CD4-positive, alpha-beta memory T cell (primary cell): ENCODE data around the gene SESTD1. TPM values are rescaled to one million over a fixed set of nuclear protein-coding genes. Genes with fewer than 3 reads are reported as not detected.

Source experiments
- CTCF ChIA-PET: fragments of 350-600 bp; sonication (Branson Sonifier 250); formaldehyde crosslinking; loops from one replicate; lab custom pipeline; 2021; ENCODE audit warnings: inconsistent platforms; ENCODE audit not compliant: partially characterized antibody; lab: Charles Lee
- POLR2A ChIA-PET: fragments of 350-600 bp; sonication (Branson Sonifier 250); formaldehyde crosslinking; loops from one replicate; lab custom pipeline; 2021; ENCODE audit not compliant: partially characterized antibody; lab: Charles Lee
- DNase-seq, 5 donors: peaks; one replicate each; pipeline versions ENCODE4 v3.0.0 to v3.0.0-alpha.2; 2020 to 2022; ENCODE audit warnings: mixed read lengths in 1 of 5
- H3K27ac ChIP-seq: one replicate; pipeline ENCODE4 v1.7.0; 2013; ENCODE audit warnings: low read depth, low read length
- H3K27me3 ChIP-seq: 2 replicates; pipeline ENCODE4 v1.7.0; 2013; ENCODE audit warnings: mild to moderate bottlenecking, low read length, moderate library complexity; ENCODE audit not compliant: insufficient read depth
- H3K36me3 ChIP-seq: 2 replicates; pipeline ENCODE4 v1.7.0; 2013; ENCODE audit warnings: mild to moderate bottlenecking, low read length, moderate library complexity; ENCODE audit not compliant: insufficient read depth
- H3K4me1 ChIP-seq: 2 replicates; pipeline ENCODE4 v1.7.0; 2013; ENCODE audit warnings: mild to moderate bottlenecking, low read length, moderate library complexity; ENCODE audit not compliant: insufficient read depth
- H3K4me3 ChIP-seq, 2 donors: one replicate each; pipeline ENCODE4 v1.7.0; 2013; ENCODE audit warnings: low read length in 2 of 2, mild to moderate bottlenecking in 1 of 2
- H3K9me3 ChIP-seq, 2 donors: one replicate each; pipeline ENCODE4 v1.7.0; 2013; ENCODE audit warnings: low read length in 2 of 2, control low read depth in 1 of 2; ENCODE audit not compliant: control insufficient read depth in 1 of 2
- H3K27ac Mint-ChIP-seq, 7 donors: one replicate each; pipeline ENCODE4 v1.8.0; 2020 to 2021; ENCODE audit warnings: mixed read lengths in 7 of 7, mild to moderate bottlenecking in 6 of 7, inconsistent platforms in 3 of 7, moderate library complexity in 3 of 7
- H3K27me3 Mint-ChIP-seq, 2 donors: one replicate each; pipeline ENCODE4 v1.8.0; 2020 to 2021; ENCODE audit warnings: mixed read lengths in 2 of 2
- H3K36me3 Mint-ChIP-seq, 2 donors: one replicate each; pipeline ENCODE4 v1.8.0; 2020 to 2021; ENCODE audit warnings: mixed read lengths in 2 of 2, inconsistent platforms in 1 of 2, mild to moderate bottlenecking in 1 of 2
- H3K4me1 Mint-ChIP-seq, 4 donors: one replicate each; pipeline ENCODE4 v1.8.0; 2020 to 2021; ENCODE audit warnings: mixed read lengths in 4 of 4, mild to moderate bottlenecking in 1 of 4
- H3K4me3 Mint-ChIP-seq, 8 donors: one replicate each; pipeline ENCODE4 v1.8.0; 2020 to 2021; ENCODE audit warnings: mixed read lengths in 8 of 8, mild to moderate bottlenecking in 7 of 8, moderate library complexity in 6 of 8, inconsistent platforms in 3 of 8
- H3K9me3 Mint-ChIP-seq, 8 donors: one replicate each; pipeline ENCODE4 v1.8.0; 2020 to 2021; ENCODE audit warnings: mixed read lengths in 8 of 8, mild to moderate bottlenecking in 5 of 8, inconsistent platforms in 3 of 8, moderate library complexity in 1 of 8
- intact Hi-C: fragments of 100-400 bp; cut with micrococcal nuclease; formaldehyde crosslinking; loops from one replicate; pipeline ENCODE4 v1.15.1; 2023
- polyA plus RNA-seq, 2 donors: library from polyadenylated mRNA; unstranded; fragments of 300-500 nt; fragmentation: Illumina TruSeq; gene quantifications; one replicate each; pipeline ENCODE4 v1.2.3, GENCODE V29; 2021
- total RNA-seq, 2 experiments: library from RNA; stranded (reverse); gene quantifications; one replicate each; pipeline ENCODE4 v1.2.3, GENCODE V29; 2021

SESTD1 gene
- total and polyA plus RNA-seq, 4 experiments from 2014 or later: 0.81 to 11.9 (median 7.0) TPM

- intact Hi-C loops: no loop called here
- no peaks in the 10 kb centered on the region for H3K27me3 Mint-ChIP-seq
- POLR2A ChIA-PET: no interaction called here
- no peaks in the 10 kb centered on the region for H3K9me3 Mint-ChIP-seq
- H3K36me3 Mint-ChIP-seq: no peaks in the 10 kb centered on the region
- DNase-seq: no peak
- H3K4me1 Mint-ChIP-seq: no peaks in the 10 kb centered on the region
- no peaks in the 10 kb centered on the region for H3K27me3 ChIP-seq
- no peaks in the 10 kb centered on the region for H3K36me3 ChIP-seq
- no peak overlapping the region for H3K27ac Mint-ChIP-seq
- no peaks in the 10 kb centered on the region for H3K9me3 ChIP-seq
- no peak overlapping the region for H3K4me3 ChIP-seq
- CTCF ChIA-PET: no interaction called here
- no peak overlapping the region for H3K4me3 Mint-ChIP-seq
- no peak overlapping the region for H3K27ac ChIP-seq
- H3K4me1 ChIP-seq: no peaks in the 10 kb centered on the region
Measured at GRCh38 chr2:179137200-179137759, 127.4 kb downstream of the SESTD1 start.

- Mint-ChIP-seq H3K9me3 (no peaks in the 10 kb centered on the region), H3K4me3 (no peak overlapping the region), H3K27me3 (no peaks in the 10 kb centered on the region), H3K27ac (no peak overlapping the region), H3K4me1 (no peaks in the 10 kb centered on the region), H3K36me3 (no peaks in the 10 kb centered on the region)
- Histone ChIP-seq H3K27me3 (no peaks in the 10 kb centered on the region), H3K27ac (no peak overlapping the region), H3K9me3 (no peaks in the 10 kb centered on the region), H3K4me3 (no peak overlapping the region), H3K36me3 (no peaks in the 10 kb centered on the region), H3K4me1 (no peaks in the 10 kb centered on the region)
- intact Hi-C loops: no loop called here
- DNase-seq: no peak
- ChIA-PET POLR2A (no interaction called here), CTCF (interaction anchor here (1.6 to 6.0 kb wide), 2 partner anchors 243 to 371 kb away, joined by 3 to 70 read pairs; no protein-coding TSS in a partner anchor)
Measured at GRCh38 chr2:179133016-179133415, 131.6 kb downstream of the SESTD1 start.

GRCh38 chr2:179132076-179132475 is 132.6 kb downstream of the SESTD1 start:
- Histone ChIP-seq H3K27me3 (no peaks in the 10 kb centered on the region), H3K36me3 (no peaks in the 10 kb centered on the region), H3K4me3 (no peak overlapping the region), H3K27ac (no peak overlapping the region), H3K9me3 (no peaks in the 10 kb centered on the region), H3K4me1 (no peaks in the 10 kb centered on the region)
- ChIA-PET CTCF (interaction anchor here (1.6 to 6.0 kb wide), 2 partner anchors 243 to 370 kb away, joined by 3 to 70 read pairs; no protein-coding TSS in a partner anchor), POLR2A (no interaction called here)
- intact Hi-C loops: no loop called here
- no peak for DNase-seq
- no peaks in the 10 kb centered on the region for H3K9me3 Mint-ChIP-seq
- H3K4me1 Mint-ChIP-seq: no peaks in the 10 kb centered on the region
- H3K36me3 Mint-ChIP-seq: no peaks in the 10 kb centered on the region
- no peaks in the 10 kb centered on the region for H3K27me3 Mint-ChIP-seq
- no peak overlapping the region for H3K27ac Mint-ChIP-seq
- H3K4me3 Mint-ChIP-seq: no peak overlapping the region

- Mint-ChIP-seq H3K27ac (no peak overlapping the region), H3K4me1 (no peaks in the 10 kb centered on the region), H3K27me3 (no peaks in the 10 kb centered on the region), H3K4me3 (no peak overlapping the region), H3K9me3 (no peaks in the 10 kb centered on the region), H3K36me3 (no peaks in the 10 kb centered on the region)
- Histone ChIP-seq H3K27me3 (no peaks in the 10 kb centered on the region), H3K4me3 (no peak overlapping the region), H3K4me1 (no peaks in the 10 kb centered on the region), H3K27ac (no peak overlapping the region), H3K36me3 (no peaks in the 10 kb centered on the region), H3K9me3 (no peaks in the 10 kb centered on the region)
- no peak for DNase-seq
- ChIA-PET POLR2A (no interaction called here), CTCF (interaction anchor here (0.8 to 6.0 kb wide), 14 partner anchors 10 to 368 kb away, joined by 3 to 70 read pairs (median 6); partner anchors contain the start of gene CCDC141)
- intact Hi-C loops: no loop called here
Measured at GRCh38 chr2:179130560-179130959, 134.1 kb downstream of the SESTD1 start.

- H3K27ac ChIP-seq: no peak overlapping the region
- ChIA-PET POLR2A (no interaction called here), CTCF (interaction anchor here (0.7 to 6.0 kb wide), 32 partner anchors 10 to 368 kb away, joined by 3 to 70 read pairs (median 4); partner anchors contain the start of gene CCDC141)
- peak in 3 of 5 donors; percentile 11 to 13 (median 13) for DNase-seq
- H3K4me3 Mint-ChIP-seq: no peak overlapping the region
- H3K9me3 Mint-ChIP-seq: no peaks in the 10 kb centered on the region
- peak overlapping the region in 1 of 7 donors; percentile 18 for H3K27ac Mint-ChIP-seq
- intact Hi-C loops: loop anchor here (1.0 to 2.0 kb wide), 2 partner anchors 167 to 238 kb away; no protein-coding TSS in a partner anchor
- no peaks in the 10 kb centered on the region for H3K27me3 ChIP-seq
- no peaks in the 10 kb centered on the region for H3K36me3 ChIP-seq
- no peaks in the 10 kb centered on the region for H3K4me1 Mint-ChIP-seq
- no peaks in the 10 kb centered on the region for H3K27me3 Mint-ChIP-seq
- no peak overlapping the region for H3K4me3 ChIP-seq
- no peaks in the 10 kb centered on the region for H3K36me3 Mint-ChIP-seq
- H3K4me1 ChIP-seq: no peaks in the 10 kb centered on the region
- H3K9me3 ChIP-seq: no peaks in the 10 kb centered on the region
Measured at GRCh38 chr2:179129574-179130238, 134.9 kb downstream of the SESTD1 start.

- Histone ChIP-seq H3K4me3 (no peak overlapping the region), H3K36me3 (no peaks in the 10 kb centered on the region), H3K9me3 (no peaks in the 10 kb centered on the region), H3K27me3 (no peaks in the 10 kb centered on the region), H3K27ac (no peak overlapping the region), H3K4me1 (no peaks in the 10 kb centered on the region)
- ChIA-PET POLR2A (no interaction called here), CTCF (interaction anchor here (1.3 kb wide), 1 partner anchor 234 kb away, joined by 5 read pairs; no protein-coding TSS in a partner anchor)
- H3K27ac Mint-ChIP-seq: no peak overlapping the region
- no peaks in the 10 kb centered on the region for H3K27me3 Mint-ChIP-seq
- no peaks in the 10 kb centered on the region for H3K9me3 Mint-ChIP-seq
- peaks cover 0 to 1% of the 10 kb centered on the region in 2 donors for H3K36me3 Mint-ChIP-seq
- intact Hi-C loops: no loop called here
- peaks cover 0 to 5% (median 3%) of the 10 kb centered on the region in 4 donors for H3K4me1 Mint-ChIP-seq
- DNase-seq: peak in 1 of 5 donors; percentile 13
- no peak overlapping the region for H3K4me3 Mint-ChIP-seq
Measured at GRCh38 chr2:179125404-179125803, 139.2 kb downstream of the SESTD1 start.

GRCh38 chr2:179124282-179124681 is 140.3 kb downstream of the SESTD1 start:
- no peak for DNase-seq
- Histone ChIP-seq H3K4me1 (no peaks in the 10 kb centered on the region), H3K4me3 (no peak overlapping the region), H3K9me3 (no peaks in the 10 kb centered on the region), H3K27ac (no peak overlapping the region), H3K27me3 (no peaks in the 10 kb centered on the region), H3K36me3 (no peaks in the 10 kb centered on the region)
- H3K4me1 Mint-ChIP-seq: peaks cover 0 to 6% (median 4%) of the 10 kb centered on the region in 4 donors
- intact Hi-C loops: no loop called here
- H3K9me3 Mint-ChIP-seq: no peaks in the 10 kb centered on the region
- no peak overlapping the region for H3K4me3 Mint-ChIP-seq
- ChIA-PET POLR2A (no interaction called here), CTCF (no interaction called here)
- H3K27me3 Mint-ChIP-seq: no peaks in the 10 kb centered on the region
- peaks cover 0 to 1% of the 10 kb centered on the region in 2 donors for H3K36me3 Mint-ChIP-seq
- H3K27ac Mint-ChIP-seq: no peak overlapping the region
